Karpas-422 (cell line): ENCODE results near the gene HOXA10. TPM values are rescaled to one million over a fixed set of nuclear protein-coding genes. Genes with fewer than 3 reads are reported as not detected.

Experiments
- DNase-seq: peaks from one replicate; pipeline ENCODE4 v3.0.0-alpha.2; 2015
- H2AFZ ChIP-seq: fragments of 200-600 bp; sonication (generic); 2 replicates; pipeline ENCODE4 v1.6.1; 2014; ENCODE audit warnings: antibody characterized with exemption, low read length, mixed read lengths
- H3K27ac ChIP-seq: fragments of 200-600 bp; sonication (generic); 2 replicates; pipeline ENCODE4 v1.5.1; 2014; ENCODE audit warnings: mild to moderate bottlenecking, low read length, moderate library complexity
- H3K27me3 ChIP-seq: fragments of 200-600 bp; sonication (generic); 2 replicates; pipeline ENCODE4 v1.6.1; 2014; ENCODE audit warnings: low read length, mixed read lengths
- H3K36me3 ChIP-seq: fragments of 200-600 bp; sonication (generic); 2 replicates; pipeline ENCODE4 v1.6.1; 2014; ENCODE audit warnings: low read length, mixed read lengths; ENCODE audit not compliant: insufficient read depth
- H3K4me1 ChIP-seq: fragments of 200-600 bp; sonication (generic); 2 replicates; pipeline ENCODE4 v1.6.1; 2014; ENCODE audit warnings: mild to moderate bottlenecking, low read length, mixed read lengths
- H3K4me2 ChIP-seq: fragments of 200-600 bp; sonication (generic); 2 replicates; pipeline ENCODE4 v1.6.1; 2014; ENCODE audit warnings: low read length, low read depth, mild to moderate bottlenecking; ENCODE audit not compliant: poor library complexity, severe bottlenecking
- H3K4me3 ChIP-seq: fragments of 200-600 bp; sonication (generic); 2 replicates; pipeline ENCODE4 v1.5.1; 2014; ENCODE audit warnings: mild to moderate bottlenecking, antibody characterized with exemption, low read length, mixed read lengths
- H3K79me2 ChIP-seq: fragments of 200-600 bp; sonication (generic); 2 replicates; pipeline ENCODE4 v1.6.1; 2014; ENCODE audit warnings: mild to moderate bottlenecking, low read length, mixed read lengths
- H3K9ac ChIP-seq: fragments of 200-600 bp; sonication (generic); 2 replicates; pipeline ENCODE4 v1.6.0; 2014; ENCODE audit warnings: low read length
- H3K9me2 ChIP-seq: fragments of 200-600 bp; sonication (generic), shearing (Covaris generic); replicated peaks from 2 replicates; pipeline ENCODE4 v1.6.0; 2014; ENCODE audit warnings: mild to moderate bottlenecking, low read length, moderate library complexity; ENCODE audit not compliant: insufficient read depth
- H3K9me3 ChIP-seq: fragments of 300-700, 200-600 bp; sonication (generic); 2 replicates; pipeline ENCODE4 v1.6.1; 2014; ENCODE audit warnings: low read length, mixed read lengths
- H4K20me1 ChIP-seq: fragments of 200-600 bp; sonication (generic); 2 replicates; pipeline ENCODE4 v1.6.1; 2014; ENCODE audit warnings: mild to moderate bottlenecking, antibody characterized with exemption, low read length, low read depth; ENCODE audit not compliant: insufficient read depth
- total RNA-seq: library from RNA; depleted of rRNA; stranded (reverse); fragments of >200 nt; shearing (Covaris generic); gene quantifications from 2 replicates; pipeline ENCODE4 v1.2.3, GENCODE V29; 2014; ENCODE audit warnings: low replicate concordance

Gene HOXA10
- total RNA-seq, 1 experiment from 2014 or later = not detected

GRCh38 chr7:27185013-27185853, 11.1 kb upstream of the HOXA10 start, which contains the start of gene HOXA11:
Gene HOXA11 (minus strand): TSS chr7:27185232. CDS start chr7:27185144, 88 bp downstream.
- H3K4me2 ChIP-seq = no peak within 1 kb of the TSS
- no peaks in the 10 kb centered on the region for H4K20me1 ChIP-seq
- H3K27me3 ChIP-seq = no peaks in the 10 kb centered on the region
- no peak for DNase-seq
- H3K9ac ChIP-seq = no peak within 1 kb of the TSS
- no peak within 1 kb of the TSS for H3K4me3 ChIP-seq
- H3K4me1 ChIP-seq = no peaks in the 10 kb centered on the region
- H3K9me3 ChIP-seq = no peaks in the 10 kb centered on the region
- no peak within 1 kb of the TSS for H3K27ac ChIP-seq
- no peak within 1 kb of the TSS for H2AFZ ChIP-seq
- H3K36me3 ChIP-seq = no peaks in the 10 kb centered on the region
- H3K9me2 ChIP-seq = no peaks in the 10 kb centered on the region
- no peaks in the 10 kb centered on the region for H3K79me2 ChIP-seq

- Histone ChIP-seq H4K20me1 (no peaks in the 10 kb centered on the region), H3K36me3 (no peaks in the 10 kb centered on the region), H3K27ac (no peak overlapping the region), H3K4me3 (no peak overlapping the region), H3K4me2 (no peak overlapping the region), H3K79me2 (no peaks in the 10 kb centered on the region), H2AFZ (no peak overlapping the region), H3K27me3 (no peaks in the 10 kb centered on the region), H3K9me2 (no peaks in the 10 kb centered on the region), H3K9ac (no peak overlapping the region), H3K9me3 (no peaks in the 10 kb centered on the region), H3K4me1 (no peaks in the 10 kb centered on the region; the same call in 1 of the 2 replicates)
- DNase-seq = no peak
These were observed 10.4 kb upstream of the HOXA10 start for GRCh38 chr7:27184337-27185012.

GRCh38 chr7:27183682-27184336, 9.7 kb upstream of the HOXA10 start:
- H3K4me3 ChIP-seq = no peak overlapping the region

GRCh38 chr7:27182861-27183681, 9.0 kb upstream of the HOXA10 start:
- Histone ChIP-seq H3K4me3 (no peak overlapping the region), H3K27me3 (no peaks in the 10 kb centered on the region), H3K9me3 (no peaks in the 10 kb centered on the region), H3K27ac (no peak overlapping the region), H3K4me1 (no peaks in the 10 kb centered on the region; the same call in 1 of the 2 replicates), H3K36me3 (no peaks in the 10 kb centered on the region), H3K9ac (no peak overlapping the region), H3K79me2 (no peaks in the 10 kb centered on the region), H3K4me2 (no peak overlapping the region), H2AFZ (no peak overlapping the region), H3K9me2 (no peaks in the 10 kb centered on the region), H4K20me1 (no peaks in the 10 kb centered on the region)
- no peak for DNase-seq

More at GRCh38 chr7:27183682-27184336, 9.7 kb upstream of the HOXA10 start:
- DNase-seq = no peak
- Histone ChIP-seq H3K27ac (no peak overlapping the region), H3K4me2 (no peak overlapping the region), H3K9ac (no peak overlapping the region), H4K20me1 (no peaks in the 10 kb centered on the region), H3K4me1 (no peaks in the 10 kb centered on the region; the same call in 1 of the 2 replicates), H2AFZ (no peak overlapping the region), H3K27me3 (no peaks in the 10 kb centered on the region), H3K9me2 (no peaks in the 10 kb centered on the region), H3K79me2 (no peaks in the 10 kb centered on the region), H3K36me3 (no peaks in the 10 kb centered on the region), H3K9me3 (no peaks in the 10 kb centered on the region)

GRCh38 chr7:27182285-27182841, 8.2 kb upstream of the HOXA10 start:
- H3K79me2 ChIP-seq = no peaks in the 10 kb centered on the region

GRCh38 chr7:27181795-27182275, 7.7 kb upstream of the HOXA10 start:
- H3K4me1 ChIP-seq = no peaks in the 10 kb centered on the region; the same call in 1 of the 2 replicates

More at GRCh38 chr7:27182285-27182841, 8.2 kb upstream of the HOXA10 start:
- Histone ChIP-seq H3K36me3 (no peaks in the 10 kb centered on the region), H3K9ac (no peak overlapping the region), H3K27ac (no peak overlapping the region), H3K9me3 (no peaks in the 10 kb centered on the region), H3K4me1 (no peaks in the 10 kb centered on the region; the same call in 1 of the 2 replicates), H3K4me2 (no peak overlapping the region), H2AFZ (no peak overlapping the region), H4K20me1 (no peaks in the 10 kb centered on the region), H3K4me3 (no peak overlapping the region), H3K27me3 (no peaks in the 10 kb centered on the region), H3K9me2 (no peaks in the 10 kb centered on the region)
- DNase-seq = no peak

More at GRCh38 chr7:27181795-27182275, 7.7 kb upstream of the HOXA10 start:
- Histone ChIP-seq H3K4me3 (no peak overlapping the region), H3K9me2 (no peaks in the 10 kb centered on the region), H3K9ac (no peak overlapping the region), H3K27ac (no peak overlapping the region), H3K27me3 (no peaks in the 10 kb centered on the region), H3K36me3 (no peaks in the 10 kb centered on the region), H3K9me3 (no peaks in the 10 kb centered on the region), H2AFZ (no peak overlapping the region), H3K79me2 (no peaks in the 10 kb centered on the region), H4K20me1 (no peaks in the 10 kb centered on the region), H3K4me2 (no peak overlapping the region)
- DNase-seq = no peak
